ENCODE results near the gene GAGE13. TPM values are rescaled to one million over a fixed set of nuclear protein-coding genes. Genes with fewer than 3 reads are reported as not detected.
"Not testable (repeated sequence)": the region's sequence is repeated elsewhere in the genome, so short reads cannot be mapped to it uniquely, and the experiment has no call there.

Gene GAGE13
- not detected for total RNA-seq

DNA sequence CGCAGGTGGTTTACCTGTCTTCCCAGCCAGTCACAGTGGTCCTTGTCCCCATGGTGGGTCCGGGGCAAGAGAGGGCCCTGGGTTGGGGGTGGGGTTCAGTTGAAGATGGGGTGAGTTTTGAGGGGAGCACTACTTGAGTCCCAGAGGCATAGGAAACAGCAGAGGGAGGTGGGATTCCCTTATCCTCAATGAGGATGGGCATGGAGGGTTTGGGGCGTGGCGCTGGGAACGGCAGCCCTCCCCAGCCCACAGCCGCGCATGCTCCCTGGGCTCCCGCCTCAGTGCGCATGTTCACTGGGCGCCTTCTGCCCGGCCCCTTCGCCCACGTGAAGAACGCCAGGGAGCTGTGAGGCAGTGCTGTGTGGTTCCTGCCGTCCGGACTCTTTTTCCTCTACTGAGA, at the start of gene GAGE13:
Gene GAGE13 (plus strand): TSS at position 301 of the 400 bp plus-strand sequence. CDS start 1,156 bp downstream, outside the sequence.
- DNase-seq (ENCODE audit: low spot score), result not testable (repeated sequence)

DNA sequence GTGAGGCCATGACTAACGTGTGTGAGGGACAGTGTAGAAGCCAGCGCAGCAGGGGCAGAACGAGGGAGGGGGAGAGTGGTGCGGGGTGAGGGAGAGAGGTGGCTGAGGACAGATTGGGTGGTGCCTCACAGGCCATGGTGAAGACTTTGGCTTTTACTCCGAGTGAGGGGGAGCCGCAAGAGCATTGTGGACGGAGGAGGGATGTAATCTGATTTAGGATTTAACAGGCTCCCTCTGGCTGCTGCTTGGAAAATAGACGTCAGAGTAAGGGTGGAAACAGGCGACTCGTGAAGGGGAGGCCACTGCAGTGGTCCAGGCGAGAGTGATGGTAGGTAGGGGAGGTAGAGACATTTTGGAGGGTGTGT, 48.8 kb upstream of the GAGE13 start:
- DNase-seq (ENCODE audit: low spot score), result no peak

DNA sequence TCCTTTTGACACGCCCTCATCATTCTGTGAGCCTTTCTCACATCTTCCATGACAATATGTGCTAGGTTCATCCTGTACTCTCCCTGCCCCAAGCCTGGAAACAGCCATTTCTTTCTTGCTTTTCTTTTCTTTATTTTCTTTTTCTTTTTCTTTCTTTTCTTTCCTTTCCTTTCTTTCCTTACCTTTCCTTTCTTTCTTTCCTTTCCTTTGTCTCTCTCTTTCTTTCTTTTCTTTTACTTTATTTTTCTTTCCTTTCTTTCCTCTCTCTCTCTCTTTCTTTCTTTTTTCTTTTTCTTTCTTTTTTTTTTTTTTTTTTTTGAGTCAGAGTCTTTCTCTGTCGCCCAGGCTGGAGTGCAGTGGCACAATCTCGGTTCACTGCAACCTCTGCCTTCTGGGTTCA, 47.2 kb upstream of the GAGE13 start:
- DNase-seq (ENCODE audit: low spot score), result no peak

DNA sequence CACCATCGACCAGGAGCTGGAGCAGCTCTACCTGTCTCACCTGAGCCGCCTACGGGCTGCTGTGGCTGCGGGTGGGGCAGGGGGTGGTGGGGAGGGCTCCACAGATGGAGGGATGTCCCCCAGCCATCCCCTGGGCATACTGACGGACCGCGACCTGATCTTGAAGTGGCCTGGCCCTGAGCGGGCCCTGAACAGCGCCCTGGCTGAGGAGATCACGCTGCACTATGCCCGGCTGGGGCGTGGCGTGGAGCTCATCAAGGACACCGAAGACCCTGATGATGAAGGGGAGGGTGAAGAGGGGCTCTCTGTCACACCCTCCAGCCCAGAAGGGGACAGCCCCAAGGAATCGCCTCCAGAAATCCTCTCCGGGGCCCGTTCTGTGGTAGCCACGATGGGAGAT, 45.2 kb upstream of the GAGE13 start:
- DNase-seq (ENCODE audit: low spot score), result no peak

DNA sequence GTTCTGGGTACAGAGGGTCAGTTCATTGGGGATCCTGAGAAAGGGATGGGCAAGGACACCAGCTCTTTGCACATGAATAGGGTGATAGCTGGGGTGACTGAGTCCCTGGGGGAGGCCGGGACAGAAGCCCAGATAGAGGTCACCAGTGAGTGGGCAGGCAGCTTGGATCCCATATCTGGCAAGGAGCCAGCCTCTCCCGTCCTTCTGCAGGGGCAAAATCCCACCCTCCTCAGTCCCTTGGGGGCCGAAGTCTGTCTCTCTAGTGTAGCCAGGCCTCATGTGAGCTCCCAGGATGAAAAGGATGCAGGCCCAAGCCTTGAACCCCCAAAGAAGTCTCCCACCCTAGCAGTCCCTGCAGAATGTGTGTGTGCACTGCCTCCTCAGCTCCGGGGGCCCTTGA, 44.8 kb upstream of the GAGE13 start:
- DNase-seq (ENCODE audit: low spot score), result no peak

DNA sequence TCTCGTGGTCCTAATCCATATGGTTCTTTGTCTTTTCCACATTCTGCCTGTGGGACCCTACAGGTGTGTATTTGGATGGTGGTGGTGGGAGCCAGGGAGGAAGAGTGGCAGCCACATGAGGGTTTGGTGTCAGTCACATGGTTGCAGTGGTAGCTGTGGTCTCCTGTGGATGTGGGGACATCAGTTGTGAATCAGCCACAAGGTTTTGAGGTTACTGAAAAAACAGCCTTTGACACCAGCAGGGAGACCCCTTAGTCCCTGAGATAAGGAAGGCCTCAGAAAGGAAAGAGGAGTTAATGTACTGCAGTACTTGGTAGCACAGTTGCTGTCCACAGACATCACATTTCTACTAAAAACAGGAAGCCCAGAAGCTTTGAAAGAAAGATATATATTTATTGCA, 43.7 kb upstream of the GAGE13 start:
- peak; percentile 9 for DNase-seq (ENCODE audit: low spot score)

DNA sequence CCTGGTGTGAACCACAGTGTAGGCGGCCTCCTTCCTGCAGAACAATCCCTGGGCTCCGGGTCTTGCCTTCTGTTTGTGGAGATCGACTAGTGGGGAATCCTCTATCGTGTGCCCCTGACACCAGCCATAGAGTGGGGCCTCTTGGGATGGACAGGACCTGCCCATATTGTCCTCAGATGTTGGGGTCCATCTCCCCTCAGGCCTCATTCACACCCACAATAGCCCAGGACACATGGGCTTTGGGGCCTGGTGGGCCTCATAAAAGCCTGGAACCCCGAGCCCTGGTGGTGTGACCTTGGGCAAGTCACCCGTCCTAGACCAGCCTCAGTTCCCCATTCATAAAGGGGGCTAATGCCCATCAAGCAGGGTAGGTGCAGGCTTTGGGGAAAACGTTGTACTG, 41.2 kb upstream of the GAGE13 start:
- no peak for DNase-seq (ENCODE audit: low spot score)

- peak; percentile 69 for DNase-seq (ENCODE audit: low spot score)
These were observed 39.6 kb upstream of the GAGE13 start for GRCh38 chrX:49291615-49292337.

- DNase-seq (ENCODE audit: low spot score), result peak; percentile 41
These were observed 38.7 kb upstream of the GAGE13 start for GRCh38 chrX:49292400-49293362.

DNA sequence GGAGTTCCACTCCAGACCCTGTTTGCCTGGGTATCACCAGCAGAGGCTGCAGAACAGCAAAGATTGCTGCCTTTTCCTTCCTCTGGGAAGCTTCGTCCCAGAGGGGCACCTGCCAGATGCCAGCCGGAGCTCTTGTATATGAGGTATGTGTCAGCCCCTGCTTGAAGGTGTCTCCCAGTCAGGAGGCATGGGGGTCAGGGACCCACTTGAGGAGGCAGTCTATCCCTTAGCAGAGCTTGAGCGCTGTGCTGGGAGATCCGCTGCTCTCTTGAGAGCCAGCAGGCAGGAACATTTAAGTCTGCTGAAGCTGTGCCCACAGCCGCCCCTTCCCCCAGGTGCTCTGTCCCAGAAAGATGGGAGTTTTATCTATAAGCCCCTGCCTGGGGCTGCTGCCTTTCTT, 32.1 kb upstream of the GAGE13 start:
- not testable (repeated sequence) for DNase-seq (ENCODE audit: low spot score)

DNA sequence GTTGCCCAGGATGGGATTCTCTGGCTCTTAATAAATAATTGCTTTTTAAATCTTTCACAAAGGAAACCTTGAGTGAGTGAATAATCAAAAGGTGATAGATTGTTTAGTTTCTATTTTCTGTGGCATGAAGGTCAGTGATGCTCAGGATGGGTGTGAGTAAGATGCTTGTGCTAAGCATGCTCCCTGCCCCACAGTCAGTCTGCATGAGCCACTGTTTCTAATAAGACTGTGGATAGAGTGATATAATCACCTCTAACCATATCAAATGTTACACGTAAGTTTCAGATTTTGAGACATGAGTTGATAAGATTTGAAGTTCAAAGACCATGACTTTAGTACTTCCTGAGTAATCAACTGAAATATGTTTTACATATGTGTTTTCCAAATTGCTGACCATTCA, 30.7 kb upstream of the GAGE13 start:
- DNase-seq (ENCODE audit: low spot score), result no peak

GRCh38 chrX:49303346-49303745, 28.0 kb upstream of the GAGE13 start, which contains the start of gene GAGE10:
GAGE10 (plus strand) TSS chrX:49303646; CDS start chrX:49304860, 1,214 bp downstream.
- DNase-seq (ENCODE audit: low spot score), result no peak

- DNase-seq (ENCODE audit: low spot score), result not testable (repeated sequence)
These were observed 23.6 kb upstream of the GAGE13 start for GRCh38 chrX:49307775-49308174.

- DNase-seq (ENCODE audit: low spot score), result no peak
These were observed 22.6 kb upstream of the GAGE13 start for GRCh38 chrX:49308604-49309269.

DNA sequence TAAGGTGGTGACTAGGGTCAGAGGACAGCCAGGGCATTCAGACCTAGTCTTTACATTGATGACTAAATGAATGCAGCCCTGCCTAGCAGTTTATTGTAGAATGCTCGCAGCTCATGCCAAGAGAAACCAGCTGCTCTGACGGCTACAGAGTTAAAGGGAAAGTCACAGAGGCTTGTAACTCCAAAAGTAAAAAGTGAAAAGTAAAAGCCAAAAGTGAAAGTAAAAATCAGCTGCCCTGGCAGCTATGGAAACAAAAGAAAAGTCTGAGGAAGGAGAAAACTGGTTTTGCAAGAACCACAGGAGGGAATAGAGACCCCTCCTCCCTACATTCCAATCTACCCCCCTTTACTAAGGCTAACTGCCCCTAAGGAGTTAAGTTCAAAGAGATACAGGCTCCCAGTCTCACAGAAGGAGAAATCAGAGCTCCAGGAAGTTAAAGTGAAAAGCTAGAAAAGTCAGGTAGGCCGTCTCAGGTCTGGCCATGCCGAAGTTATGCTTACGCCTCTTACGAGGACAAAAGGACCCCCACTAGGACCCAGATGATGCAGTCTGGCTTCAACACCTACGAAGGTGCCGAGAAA, 21.9 kb upstream of the GAGE13 start:
- DNase-seq (ENCODE audit: low spot score), result no peak

- DNase-seq (ENCODE audit: low spot score), result no peak
These were observed 21.0 kb upstream of the GAGE13 start for GRCh38 chrX:49310371-49310770.

DNA sequence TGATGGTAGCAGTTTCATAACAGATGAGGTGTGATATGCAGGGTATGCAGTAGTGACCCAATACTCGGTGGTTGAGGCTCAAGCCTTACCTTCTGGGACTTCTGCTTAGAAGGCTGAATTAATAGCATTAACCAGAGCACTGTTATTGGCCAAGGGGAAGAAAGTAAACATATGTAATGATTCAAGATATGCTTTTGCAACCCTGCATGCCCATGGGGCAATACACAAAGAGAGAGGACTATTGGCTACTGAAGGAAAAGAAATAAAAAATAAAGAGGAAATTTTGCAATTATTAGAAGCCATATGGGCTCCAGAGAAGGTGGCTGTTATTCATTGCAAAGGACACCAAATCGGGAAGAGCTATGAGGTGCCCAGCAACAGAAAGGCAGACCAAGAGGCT, 19.2 kb upstream of the GAGE13 start:
- DNase-seq (ENCODE audit: low spot score), result no peak

GRCh38 chrX:49316085-49316484, 15.3 kb upstream of the GAGE13 start:
- no peak for DNase-seq (ENCODE audit: low spot score)

GRCh38 chrX:49321737-49322136, 9.6 kb upstream of the GAGE13 start, which contains the start of gene GAGE12J:
GAGE12J (plus strand) TSS chrX:49322037; CDS start chrX:49323194, 1,157 bp downstream.
- DNase-seq (ENCODE audit: low spot score), result not testable (repeated sequence)

DNA sequence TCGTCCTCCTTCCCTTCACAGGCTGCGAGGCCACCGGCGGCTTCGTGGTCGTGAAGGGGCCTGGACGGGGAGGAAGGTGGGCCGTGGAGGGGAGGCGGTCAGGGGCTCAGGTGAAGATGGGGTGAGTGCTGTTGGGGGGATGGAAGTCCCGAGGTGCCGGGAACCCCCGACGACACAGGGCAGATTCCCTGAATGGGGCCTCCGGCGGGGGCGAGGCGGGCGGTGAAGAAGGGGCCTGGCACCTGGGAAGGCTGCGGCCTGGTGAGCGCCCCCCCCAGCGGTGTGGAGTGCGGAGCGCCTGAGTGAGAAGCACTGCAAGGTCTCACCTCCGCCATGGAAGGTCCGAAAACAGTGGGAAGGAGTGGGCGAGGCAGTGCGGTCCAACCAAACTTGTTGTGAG, 9.1 kb upstream of the GAGE13 start:
- not testable (repeated sequence) for DNase-seq (ENCODE audit: low spot score)

GRCh38 chrX:49323735-49324134, 7.6 kb upstream of the GAGE13 start:
- DNase-seq (ENCODE audit: low spot score), result not testable (repeated sequence)

DNA sequence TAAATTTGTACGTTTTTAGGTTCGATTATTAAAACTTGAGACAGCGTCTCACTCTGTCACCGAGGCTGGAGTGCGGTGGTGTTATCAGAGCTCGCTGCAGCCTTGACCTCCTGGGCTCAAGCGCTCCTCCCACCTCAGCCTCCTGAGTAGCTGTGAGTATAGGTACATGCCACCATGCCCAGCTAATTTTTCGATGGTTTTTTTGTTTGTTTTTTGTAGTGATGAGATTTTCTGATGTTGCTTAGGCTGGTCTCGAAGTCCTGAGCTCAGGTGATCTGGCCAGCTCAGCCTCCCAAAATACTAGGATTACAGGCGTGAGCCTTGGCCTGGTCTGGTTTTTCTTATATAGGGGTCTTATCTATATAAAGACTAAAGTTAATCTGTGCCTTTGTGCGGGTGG, 961 bp upstream of the GAGE13 start:
- DNase-seq (ENCODE audit: low spot score), result not testable (repeated sequence)

All from ureter (tissue), 1 donor.